Measurements from ENCODE around the gene RFX4.

RFX4 gene

DNA sequence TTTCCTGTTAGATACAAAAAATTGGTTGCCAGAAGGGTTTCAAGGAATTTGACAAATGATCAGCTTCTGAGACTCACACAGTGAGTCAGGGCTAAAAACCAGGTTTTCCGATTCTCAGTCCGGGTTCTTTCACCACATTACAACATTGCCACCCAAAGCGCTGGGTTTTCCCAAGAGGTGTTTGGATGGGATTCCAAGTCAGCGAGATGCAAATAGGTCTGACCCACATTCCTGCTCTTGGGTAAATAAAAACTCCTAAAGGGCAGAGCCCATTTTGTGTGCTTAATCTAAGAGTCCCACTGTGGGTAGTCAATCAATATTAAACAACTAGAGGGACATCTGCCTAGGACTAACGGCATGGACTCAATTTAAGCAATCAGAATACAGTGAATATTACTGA, 186.3 kb downstream of the RFX4 start:
- TF ChIP-seq, protein P1, sequence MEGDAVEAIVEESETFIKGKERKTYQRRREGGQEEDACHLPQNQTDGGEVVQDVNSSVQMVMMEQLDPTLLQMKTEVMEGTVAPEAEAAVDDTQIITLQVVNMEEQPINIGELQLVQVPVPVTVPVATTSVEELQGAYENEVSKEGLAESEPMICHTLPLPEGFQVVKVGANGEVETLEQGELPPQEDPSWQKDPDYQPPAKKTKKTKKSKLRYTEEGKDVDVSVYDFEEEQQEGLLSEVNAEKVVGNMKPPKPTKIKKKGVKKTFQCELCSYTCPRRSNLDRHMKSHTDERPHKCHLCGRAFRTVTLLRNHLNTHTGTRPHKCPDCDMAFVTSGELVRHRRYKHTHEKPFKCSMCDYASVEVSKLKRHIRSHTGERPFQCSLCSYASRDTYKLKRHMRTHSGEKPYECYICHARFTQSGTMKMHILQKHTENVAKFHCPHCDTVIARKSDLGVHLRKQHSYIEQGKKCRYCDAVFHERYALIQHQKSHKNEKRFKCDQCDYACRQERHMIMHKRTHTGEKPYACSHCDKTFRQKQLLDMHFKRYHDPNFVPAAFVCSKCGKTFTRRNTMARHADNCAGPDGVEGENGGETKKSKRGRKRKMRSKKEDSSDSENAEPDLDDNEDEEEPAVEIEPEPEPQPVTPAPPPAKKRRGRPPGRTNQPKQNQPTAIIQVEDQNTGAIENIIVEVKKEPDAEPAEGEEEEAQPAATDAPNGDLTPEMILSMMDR (IDR thresholded peaks at IDR 0.05; ENCODE audit: extremely low read depth, insufficient read depth, missing control alignments): no peak
- DNase-seq (ENCODE audit: low spot score): no peak
- in situ Hi-C loops (cut with MboI; ENCODE audit: low pct_unique_long_range_greater_than_20kb, low sequenced_read_pairs, unreplicated experiment): no loop called here

DNA sequence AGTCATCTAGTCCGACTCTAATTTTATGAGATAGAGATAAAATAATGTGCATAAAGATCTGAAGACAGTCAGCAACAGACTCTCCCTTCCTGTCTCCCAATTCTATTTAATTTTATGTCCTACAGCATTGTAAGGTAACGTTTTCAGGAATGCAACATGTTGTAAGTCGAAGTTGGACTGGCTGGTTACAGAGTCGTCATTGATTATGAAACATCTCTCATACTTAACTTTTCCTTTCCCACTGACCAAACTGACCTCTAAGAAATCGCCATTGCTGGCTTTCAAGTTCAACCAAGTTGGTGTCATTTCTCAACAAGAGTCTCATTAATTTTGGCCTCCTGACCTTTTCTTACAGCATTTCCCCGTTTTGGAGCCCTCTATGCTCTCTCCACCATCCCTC, 186.7 kb downstream of the RFX4 start:
- DNase-seq (ENCODE audit: low spot score): no peak
- TF ChIP-seq, protein P1 (IDR thresholded peaks at IDR 0.05; ENCODE audit: extremely low read depth, insufficient read depth, missing control alignments): no peak
- in situ Hi-C loops (cut with MboI; ENCODE audit: low pct_unique_long_range_greater_than_20kb, low sequenced_read_pairs, unreplicated experiment): no loop called here

DNA sequence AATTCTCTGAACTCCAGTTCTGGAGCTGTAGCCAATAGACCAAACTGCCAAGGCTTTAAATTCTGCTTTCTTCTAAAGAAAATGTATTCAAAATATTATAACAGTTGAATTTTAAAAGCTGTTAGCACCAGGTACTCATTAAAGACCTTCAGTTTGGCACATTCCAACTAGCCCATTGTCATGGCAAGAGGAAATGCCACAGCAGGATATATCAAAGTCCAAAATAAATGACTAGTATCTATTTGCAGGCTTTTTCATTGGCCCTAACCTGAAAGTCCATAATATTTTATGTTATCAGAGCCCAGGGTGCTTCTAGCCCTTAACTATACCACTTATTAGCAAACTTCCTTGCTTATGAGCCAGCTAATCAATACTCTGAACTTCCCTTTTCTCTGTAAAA, 188.6 kb downstream of the RFX4 start:
- DNase-seq (ENCODE audit: low spot score): no peak
- in situ Hi-C loops (cut with MboI; ENCODE audit: low pct_unique_long_range_greater_than_20kb, low sequenced_read_pairs, unreplicated experiment): no loop called here
- TF ChIP-seq, protein P1 (IDR thresholded peaks at IDR 0.05; ENCODE audit: extremely low read depth, insufficient read depth, missing control alignments): no peak

DNA sequence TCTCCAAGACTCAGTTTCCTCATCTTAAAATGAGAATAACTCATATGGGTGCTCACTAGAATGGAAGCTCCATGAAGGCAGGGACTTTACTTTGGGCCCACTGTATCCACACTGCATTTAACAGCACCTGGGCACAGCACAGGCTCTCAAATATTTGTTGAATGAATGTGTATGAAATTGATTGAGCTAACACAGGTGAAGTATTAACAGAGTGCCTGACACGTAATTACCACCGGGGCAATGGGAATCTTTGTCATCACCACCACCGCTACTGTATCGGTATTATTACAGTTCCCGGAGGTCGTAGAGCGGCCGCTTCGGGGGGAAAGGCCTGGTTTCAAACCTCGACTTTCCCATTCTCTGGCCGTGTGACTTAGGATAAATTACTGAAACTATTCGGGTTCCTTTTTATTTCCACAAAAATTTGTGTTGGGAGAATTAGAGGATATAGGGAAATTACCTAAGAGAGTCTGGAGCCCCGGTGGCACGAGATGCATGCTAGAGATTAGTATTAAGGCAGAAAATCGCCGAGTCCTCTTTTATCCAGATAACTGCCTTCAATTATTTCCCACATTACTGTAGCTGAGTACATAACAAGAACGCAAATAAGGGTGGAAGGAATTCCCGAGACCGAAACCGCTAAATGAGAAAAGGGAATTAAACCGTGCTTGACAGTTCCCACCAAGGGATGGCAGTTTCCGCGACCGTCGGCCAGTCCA, 190.6 kb downstream of the RFX4 start:
- peak; percentile 23 for DNase-seq (ENCODE audit: low spot score)
- in situ Hi-C loops (cut with MboI; ENCODE audit: low pct_unique_long_range_greater_than_20kb, low sequenced_read_pairs, unreplicated experiment): no loop called here
- TF ChIP-seq, protein P1 (IDR thresholded peaks at IDR 0.05; ENCODE audit: extremely low read depth, insufficient read depth, missing control alignments): no peak

DNA sequence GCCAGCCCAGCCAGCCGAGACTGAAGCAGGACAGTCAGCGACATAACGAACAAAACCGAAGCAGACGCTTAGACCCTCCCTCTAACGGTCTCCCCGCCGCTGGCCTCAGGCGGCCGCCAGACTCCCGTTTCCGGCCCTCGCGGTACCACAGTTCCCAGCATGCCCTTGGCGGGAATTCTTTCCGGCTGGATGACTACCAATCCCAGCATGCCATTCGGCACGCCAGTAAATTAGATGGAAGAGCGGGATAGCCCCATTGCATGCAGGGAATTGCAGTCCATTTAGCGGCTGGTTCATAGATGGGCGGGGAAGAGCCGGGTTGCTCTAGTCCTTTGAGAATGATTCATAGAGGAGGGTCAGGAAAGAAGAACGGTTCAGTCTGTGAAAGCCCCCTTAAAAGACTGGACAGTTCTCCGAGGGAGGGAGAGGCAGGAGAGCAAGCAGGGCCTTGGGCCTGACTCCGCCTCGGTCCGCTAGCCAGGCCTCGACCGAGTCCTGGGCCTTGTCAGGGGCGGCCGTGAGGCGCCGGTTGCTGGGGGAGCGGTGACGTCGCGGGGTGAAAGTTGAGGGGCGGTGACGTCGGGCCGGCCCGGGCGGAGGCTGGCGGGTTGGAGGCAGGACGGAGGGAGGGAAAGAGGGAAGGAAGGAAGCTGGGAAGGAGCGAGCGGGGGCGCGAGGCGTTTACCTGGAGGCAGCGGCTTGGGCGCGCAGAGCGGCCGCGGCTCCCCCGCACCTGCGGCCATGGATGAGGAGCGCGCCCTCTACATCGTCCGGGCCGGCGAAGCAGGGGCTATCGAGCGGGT, 191.4 kb downstream of the RFX4 start, which contains the start of gene RIC8B:
RIC8B (plus strand) TSS at position 678 of the 803 bp plus-strand sequence; CDS start at position 742, 64 bp downstream.
- in situ Hi-C loops (cut with MboI; ENCODE audit: low pct_unique_long_range_greater_than_20kb, low sequenced_read_pairs, unreplicated experiment): no loop called here
- TF ChIP-seq, protein P1 (IDR thresholded peaks at IDR 0.05; ENCODE audit: extremely low read depth, insufficient read depth, missing control alignments): no peak
- DNase-seq (ENCODE audit: low spot score): peak; percentile 90

DNA sequence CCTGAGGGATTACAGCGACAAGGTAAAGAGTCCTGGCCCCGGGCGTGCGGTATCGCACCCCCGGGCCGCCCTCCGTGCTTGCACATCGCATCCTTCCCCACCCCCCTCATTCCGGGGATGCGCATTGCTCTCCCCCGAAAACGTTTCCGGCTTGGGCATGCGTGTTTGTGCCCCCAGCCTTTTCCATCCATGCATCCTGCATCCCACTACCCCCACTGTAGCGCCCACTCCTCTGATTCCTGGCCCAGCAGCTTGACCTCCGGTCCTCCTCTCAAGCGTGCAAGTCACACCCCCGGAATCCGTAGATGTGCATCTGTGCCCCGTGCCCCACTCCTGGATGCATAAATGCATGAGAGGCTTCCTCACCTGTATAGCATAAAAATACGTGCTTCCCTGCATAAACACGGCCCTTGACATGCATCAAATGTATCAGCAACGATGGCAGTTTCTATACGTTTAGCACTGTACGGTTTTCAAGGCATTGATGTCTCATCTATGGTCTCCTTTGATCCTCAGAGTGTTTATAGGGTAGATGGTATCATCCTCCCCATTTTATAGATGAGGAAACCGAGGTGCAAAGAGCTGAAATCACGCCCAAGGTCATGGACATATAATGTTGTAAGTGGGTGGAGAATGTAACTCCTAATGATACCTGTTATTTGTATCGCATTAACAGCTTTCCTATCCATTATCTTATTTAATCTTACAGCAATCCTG, 192.2 kb downstream of the RFX4 start:
- in situ Hi-C loops (cut with MboI; ENCODE audit: low pct_unique_long_range_greater_than_20kb, low sequenced_read_pairs, unreplicated experiment): no loop called here
- TF ChIP-seq, protein P1 (IDR thresholded peaks at IDR 0.05; ENCODE audit: extremely low read depth, insufficient read depth, missing control alignments): no peak
- peak; percentile 49 for DNase-seq (ENCODE audit: low spot score)

Data from GM13977 (cell line).